H1 (cell line): ENCODE data around the gene ASCC1. TPM values are rescaled to one million over a fixed set of nuclear protein-coding genes. Genes with fewer than 3 reads are reported as not detected.

ENCODE experiments used
- CTCF ChIA-PET: fragments of 300-600 bp; sonication (Branson Sonifier 250); formaldehyde crosslinking; loops from one replicate; lab custom pipeline; 2021; ENCODE audit not compliant: partially characterized antibody; lab: Charles Lee
- POLR2A ChIA-PET: fragments of 300-600 bp; sonication (Branson Sonifier 250); formaldehyde crosslinking; loops from one replicate; lab custom pipeline; 2021; ENCODE audit warnings: inconsistent platforms; ENCODE audit not compliant: partially characterized antibody; lab: Charles Lee
- DNase-seq, 2 experiments: peaks; one replicate each; pipeline versions ENCODE4 v3.0.0 to v3.0.0-alpha.2; 2010 to 2022; ENCODE audit warnings: low spot score in 2 of 2, low read depth in 1 of 2, mixed read lengths in 1 of 2
- FAIRE-seq: peaks from 2 replicates; lab custom pipeline; 2011; peaks lifted over from hg19 to GRCh38; lab: Jason Lieb, UNC
- H2AFZ ChIP-seq: 2 replicates; pipeline ENCODE4 v1.8.1; 2012; ENCODE audit warnings: low read length, inconsistent platforms
- H2AK5ac ChIP-seq: 2 replicates; pipeline ENCODE4 v1.6.1; 2013; ENCODE audit warnings: low read depth, low read length
- H2BK120ac ChIP-seq: replicated peaks from 2 replicates; pipeline ENCODE3; 2013; ENCODE audit warnings: low read depth, low read length, inconsistent platforms
- H2BK12ac ChIP-seq: 2 replicates; pipeline ENCODE4 v1.6.1; 2013; ENCODE audit warnings: low read depth, low read length
- H2BK15ac ChIP-seq: 2 replicates; pipeline ENCODE4 v1.6.1; 2013; ENCODE audit warnings: low read length
- H2BK20ac ChIP-seq: 2 replicates; pipeline ENCODE4 v1.6.1; 2013; ENCODE audit warnings: low read length
- H2BK5ac ChIP-seq: 2 replicates; pipeline ENCODE4 v1.6.1; 2013; ENCODE audit warnings: low read depth, low read length
- H3K14ac ChIP-seq: 2 replicates; pipeline ENCODE4 v1.6.1; 2013; ENCODE audit warnings: inconsistent platforms; ENCODE audit not compliant: insufficient read length
- H3K18ac ChIP-seq: 2 replicates; pipeline ENCODE4 v1.6.1; 2013; ENCODE audit warnings: low read length; ENCODE audit errors: extremely low read depth
- H3K23ac ChIP-seq: 2 replicates; pipeline ENCODE4 v1.6.1; 2013; ENCODE audit warnings: inconsistent platforms; ENCODE audit not compliant: insufficient read length
- H3K23me2 ChIP-seq: 2 replicates; pipeline ENCODE4 v1.6.1; 2013; ENCODE audit warnings: low read depth, low read length
- H3K27ac ChIP-seq: 2 replicates; pipeline ENCODE4 v1.6.1; 2011; ENCODE audit warnings: low read depth, low read length, inconsistent platforms
- H3K27me3 ChIP-seq, 4 experiments: replicated peaks in 1 of 4; 1 replicate in 1 of 4; 2 replicates in 3 of 4; pipeline versions ENCODE4 v1.6.1 to v1.8.1; 2011 to 2013; ENCODE audit warnings: low read length in 3 of 4, mild to moderate bottlenecking in 3 of 4, inconsistent platforms in 2 of 4, mixed read lengths in 2 of 4, moderate library complexity in 1 of 4; ENCODE audit not compliant: control insufficient read depth in 3 of 4, insufficient read depth in 3 of 4; ENCODE audit errors: extremely low read depth in 1 of 4
- H3K36me3 ChIP-seq, 4 experiments: 2 replicates each; pipeline versions ENCODE4 v1.6.1 to v1.8.1; 2011 to 2013; ENCODE audit warnings: mild to moderate bottlenecking in 4 of 4, low read length in 3 of 4, moderate library complexity in 2 of 4, control low read depth in 1 of 4, inconsistent platforms in 1 of 4; ENCODE audit not compliant: insufficient read depth in 4 of 4, control insufficient read depth in 2 of 4
- H3K4ac ChIP-seq: replicated peaks from 2 replicates; pipeline ENCODE3; 2013; ENCODE audit warnings: low read length, low read depth, mixed read lengths, inconsistent platforms; ENCODE audit not compliant: insufficient read length
- H3K4me1 ChIP-seq, 4 experiments: replicated peaks in 1 of 4; 1 replicate in 1 of 4; 2 replicates in 3 of 4; pipeline versions ENCODE4 v1.6.1 to v1.8.1; 2011 to 2013; ENCODE audit warnings: low read length in 3 of 4, inconsistent platforms in 2 of 4, mixed read lengths in 1 of 4; ENCODE audit not compliant: insufficient read depth in 4 of 4, control insufficient read depth in 3 of 4
- H3K4me2 ChIP-seq, 2 experiments: 2 replicates each; pipeline versions ENCODE4 v1.6.1 to v1.8.1; 2011 to 2013; ENCODE audit warnings: low read depth in 2 of 2, low read length in 2 of 2, control low read depth in 1 of 2, inconsistent platforms in 1 of 2, mild to moderate bottlenecking in 1 of 2; ENCODE audit not compliant: insufficient read depth in 1 of 2
- H3K4me3 ChIP-seq, 4 experiments: fragments of 200-600, 300-600 bp in 1 of 4; sonication (generic), shearing (Covaris generic), sonication (Bioruptor Twin) in 1 of 4; 2 replicates each; pipeline versions ENCODE4 v1.5.1 to v1.8.1; 2011 to 2016; ENCODE audit warnings: low read length in 4 of 4, low read depth in 3 of 4, control low read depth in 2 of 4, inconsistent platforms in 2 of 4, mild to moderate bottlenecking in 2 of 4, mixed read lengths in 1 of 4, moderate library complexity in 1 of 4; ENCODE audit not compliant: insufficient read depth in 2 of 4; ENCODE audit errors: extremely low read depth in 1 of 4
- H3K56ac ChIP-seq: replicated peaks from 2 replicates; pipeline ENCODE3; 2013; ENCODE audit warnings: low read depth, mild to moderate bottlenecking, mixed read lengths, low read length, inconsistent platforms; ENCODE audit not compliant: insufficient read length
- H3K79me1 ChIP-seq: 2 replicates; pipeline ENCODE4 v1.6.1; 2013; ENCODE audit warnings: low read depth, low read length, control low read depth
- H3K79me2 ChIP-seq, 2 experiments: 2 replicates each; pipeline versions ENCODE4 v1.6.1 to v1.8.1; 2012 to 2013; ENCODE audit warnings: low read length in 2 of 2, mild to moderate bottlenecking in 2 of 2, inconsistent platforms in 1 of 2; ENCODE audit not compliant: insufficient read depth in 2 of 2, control insufficient read depth in 1 of 2
- H3K9ac ChIP-seq, 4 experiments: replicated peaks in 1 of 4; 1 replicate in 1 of 4; 2 replicates in 3 of 4; pipeline versions ENCODE4 v1.6.1 to v1.8.1; 2011 to 2013; ENCODE audit warnings: low read depth in 3 of 4, low read length in 3 of 4, control low read depth in 2 of 4, mild to moderate bottlenecking in 2 of 4, moderate library complexity in 2 of 4, inconsistent platforms in 1 of 4; ENCODE audit errors: extremely low read depth in 1 of 4
- H3K9me3 ChIP-seq, 2 experiments: 2 replicates each; pipeline versions ENCODE4 v1.6.1 to v1.8.1; 2012 to 2013; ENCODE audit warnings: mild to moderate bottlenecking in 2 of 2, moderate library complexity in 2 of 2, control low read depth in 1 of 2, inconsistent platforms in 1 of 2, low read depth in 1 of 2, low read length in 1 of 2, mixed read lengths in 1 of 2; ENCODE audit not compliant: insufficient read depth in 2 of 2
- H4K20me1 ChIP-seq, 2 experiments: replicated peaks in 1 of 2; 2 replicates each; pipeline versions ENCODE3 to v1.8.1; 2011 to 2013; ENCODE audit warnings: inconsistent platforms in 2 of 2, low read length in 2 of 2, mild to moderate bottlenecking in 1 of 2; ENCODE audit not compliant: insufficient read depth in 2 of 2, control insufficient read depth in 1 of 2
- H4K5ac ChIP-seq: 2 replicates; pipeline ENCODE4 v1.6.1; 2013; ENCODE audit warnings: low read length, low read depth, mixed read lengths, inconsistent platforms; ENCODE audit not compliant: insufficient read length
- H4K8ac ChIP-seq: 2 replicates; pipeline ENCODE4 v1.8.0; 2013; ENCODE audit warnings: mild to moderate bottlenecking, moderate library complexity, low read length, inconsistent platforms; ENCODE audit not compliant: insufficient read depth; ENCODE audit errors: extremely low read depth
- H4K91ac ChIP-seq: replicated peaks from 2 replicates; pipeline ENCODE3; 2013; ENCODE audit warnings: low read length, mixed read lengths, inconsistent platforms; ENCODE audit not compliant: insufficient read length
- BACH1 ChIP-seq: IDR thresholded peaks from 2 replicates; pipeline ENCODE4 v1.6.1; 2012; ENCODE audit warnings: low read length, improper control_type of control experiment
- CBX8 ChIP-seq: fragments of 300-800, 300-1000 bp; sonication (generic); IDR thresholded peaks from 2 replicates; pipeline ENCODE4 v1.7.1; 2016; ENCODE audit warnings: low read depth, low read length, borderline replicate concordance
- CEBPB ChIP-seq: IDR thresholded peaks from 2 replicates; pipeline ENCODE4 v1.6.1; 2012; ENCODE audit warnings: low read depth, low read length
- CHD1 ChIP-seq: IDR thresholded peaks from 2 replicates; pipeline ENCODE4 v1.6.1; 2012; ENCODE audit warnings: low read depth, low read length, improper control_type of control experiment
- E2F6 ChIP-seq: IDR thresholded peaks from 2 replicates; pipeline ENCODE4 v1.6.1; 2012; ENCODE audit warnings: inconsistent platforms
- FOSL1 ChIP-seq: IDR thresholded peaks from 2 replicates; pipeline ENCODE4 v1.6.1; 2011; ENCODE audit warnings: mild to moderate bottlenecking, low read depth, low read length, moderate library complexity; ENCODE audit not compliant: insufficient read depth
- HDAC6 ChIP-seq: IDR thresholded peaks from one replicate; pipeline ENCODE4 v1.7.1; 2012; ENCODE audit warnings: low read depth, mild to moderate bottlenecking, inconsistent platforms, low read length, moderate library complexity
- KDM5A ChIP-seq: fragments of 200-600 bp; IDR thresholded peaks from 2 replicates; pipeline ENCODE4 v1.7.1; 2012; ENCODE audit warnings: mild to moderate bottlenecking, low read length, inconsistent platforms, mixed read lengths
- MAFK ChIP-seq: IDR thresholded peaks from 2 replicates; pipeline ENCODE4 v1.6.1; 2012; ENCODE audit warnings: low read depth, mild to moderate bottlenecking, improper control_type of control experiment, low read length
- POLR2A ChIP-seq, 2 experiments: IDR thresholded peaks; 1 replicate in 1 of 2; 2 replicates in 1 of 2; pipeline ENCODE4 v1.6.1; 2011; ENCODE audit warnings: low read depth in 2 of 2, low read length in 2 of 2, mild to moderate bottlenecking in 2 of 2; ENCODE audit errors: control extremely low read depth in 1 of 2
- RFX5 ChIP-seq: IDR thresholded peaks from 2 replicates; pipeline ENCODE4 v1.6.1; 2011; ENCODE audit warnings: low read depth, low read length, improper control_type of control experiment, borderline replicate concordance
- SP1 ChIP-seq: IDR thresholded peaks from 2 replicates; pipeline ENCODE4 v1.6.1; 2011; ENCODE audit warnings: low read depth, low read length
- SP2 ChIP-seq: IDR thresholded peaks from 2 replicates; pipeline ENCODE4 v1.6.1; 2012; ENCODE audit warnings: mild to moderate bottlenecking, low read length, inconsistent platforms
- TBP ChIP-seq: IDR thresholded peaks from 2 replicates; pipeline ENCODE4 v1.6.1; 2011; ENCODE audit warnings: low read depth, low read length, improper control_type of control experiment
- TCF12 ChIP-seq: IDR thresholded peaks from 2 replicates; pipeline ENCODE4 v1.6.1; 2011; ENCODE audit warnings: low read depth, mild to moderate bottlenecking, low read length
- TEAD4 ChIP-seq: IDR thresholded peaks from 2 replicates; pipeline ENCODE4 v1.6.1; 2012; ENCODE audit warnings: low read depth, low read length, inconsistent platforms, mixed read lengths
- WGBS, 2 experiments: shearing (Covaris generic) in 1 of 2; methylation state at CpG; one replicate each; pipeline versions ENCODE4 v1.1.6 to v1.1.7; 2013 to 2015; ENCODE audit warnings: low lambda C conversion rate in 2 of 2, mixed read lengths in 2 of 2, inconsistent platforms in 1 of 2, low coverage in 1 of 2, missing lambda C conversion rate in 1 of 2; ENCODE audit not compliant: insufficient replicate concordance in 2 of 2, insufficient coverage in 1 of 2, insufficient read length in 1 of 2; ENCODE audit errors: extremely low coverage in 1 of 2, missing lambda C conversion rate in 1 of 2; 5-methylcytosine and 5-hydroxymethylcytosine counted together
- polyA plus RNA-seq, 7 experiments: library from polyadenylated mRNA; depleted of rRNA in 3 of 7; stranded (reverse) in 5 of 7; unstranded in 2 of 7; fragments of >200 nt in 5 of 7; fragments of 200-250 nt in 2 of 7; gene quantifications; 1 replicate in 5 of 7; 2 replicates in 1 of 7; 4 replicates in 1 of 7; pipeline versions ENCODE4 v1.2.1 to v1.2.3, GENCODE V29; 2011 to 2013; ENCODE audit warnings: missing spikeins in 2 of 7, mixed read lengths in 2 of 7
- total RNA-seq: library from RNA; stranded (reverse); fragmentation: NEBNext Ultra II Directional; extraction: Animal tissue kit (Norgen Biotek cat#: 25700); gene quantifications from 2 replicates; pipeline ENCODE4 v1.2.1, GENCODE V29; 2021

ASCC1 gene
- total and polyA plus RNA-seq, 2 of the 8 experiments (the other 6 are each of a cell fraction or from before 2014, with no cell fraction given) = 25.6 to 35.8 TPM

- no peak overlapping the region for H2AK5ac ChIP-seq
- POLR2A ChIA-PET = interaction anchor here (1.4 to 2.0 kb wide), 3 partner anchors 12 to 148 kb away, joined by 4 to 9 read pairs (median 6); partner anchors contain the start of gene DDIT4
- no peak overlapping the region for H4K91ac ChIP-seq
- H3K79me2 ChIP-seq = no peaks in the 10 kb centered on the region
- no peaks in the 10 kb centered on the region for H3K27me3 ChIP-seq
- H3K4me1 ChIP-seq = peaks cover 0 to 5% (median 2%) of the 10 kb centered on the region in 4 experiments; a peak in 2 of 7 replicates
- no peak overlapping the region for H4K5ac ChIP-seq
- H2BK15ac ChIP-seq = no peak overlapping the region
- no peaks in the 10 kb centered on the region for H4K20me1 ChIP-seq
- no peaks in the 10 kb centered on the region for H3K79me1 ChIP-seq
- no peak overlapping the region for H2AFZ ChIP-seq
- DNase-seq (no peak), FAIRE-seq (no peak)
- no peak overlapping the region for H3K9ac ChIP-seq
- H3K14ac ChIP-seq = no peak overlapping the region
- H2BK120ac ChIP-seq = no peak overlapping the region
- H3K9me3 ChIP-seq = no peaks in the 10 kb centered on the region
- H3K56ac ChIP-seq = no peak overlapping the region
- H3K36me3 ChIP-seq = no peaks in the 10 kb centered on the region
- H2BK5ac ChIP-seq = no peak overlapping the region
- H4K8ac ChIP-seq = no peak overlapping the region
- no peaks in the 10 kb centered on the region for H3K23me2 ChIP-seq
- H3K23ac ChIP-seq = no peak overlapping the region
- H2BK12ac ChIP-seq = no peak overlapping the region
- no peak overlapping the region for H2BK20ac ChIP-seq
- H3K18ac ChIP-seq = no peak overlapping the region
- 93% methylated on average over 2 of the region's 2 CpGs; no CpG with 5 or more reads in 1 of the 2 experiments for WGBS, 2 experiments
- CTCF ChIA-PET = interaction anchor here (0.7 to 5.0 kb wide), 11 partner anchors 10 to 210 kb away, joined by 3 to 51 read pairs (median 11); partner anchors contain the start of genes ANAPC16 and ASCC1
- H3K4ac ChIP-seq = no peak overlapping the region
- H3K4me3 ChIP-seq = no peak overlapping the region
- H3K27ac ChIP-seq = no peak overlapping the region
- no peak overlapping the region for H3K4me2 ChIP-seq
- TF ChIP-seq BACH1 (no peak), TBP (no peak), CEBPB (no peak), KDM5A (no peak), CBX8 (no peak), MAFK (no peak), TCF12 (no peak), RFX5 (no peak), CHD1 (no peak), FOSL1 (no peak), HDAC6 (no peak), E2F6 (no peak), SP1 (no peak), SP2 (no peak), POLR2A (IDR thresholded peaks at IDR 0.05; ENCODE audit: control extremely low read depth in 1 of 2, low read depth in 2 of 2, low read length in 2 of 2) (no peak), TEAD4 (no peak)
These were observed 88.5 kb downstream of the ASCC1 start for GRCh38 chr10:72127571-72127970.
